NAMALWA (cell line): ENCODE results near the gene SORBS2.
A peak's percentile ranks its signal among the peaks of the same experiment; 100 is the strongest.

Experiments used
- DNase-seq: peaks from one replicate; pipeline ENCODE4 v3.0.0-alpha.2; 2015; ENCODE audit warnings: low spot score

The SORBS2 gene

DNA sequence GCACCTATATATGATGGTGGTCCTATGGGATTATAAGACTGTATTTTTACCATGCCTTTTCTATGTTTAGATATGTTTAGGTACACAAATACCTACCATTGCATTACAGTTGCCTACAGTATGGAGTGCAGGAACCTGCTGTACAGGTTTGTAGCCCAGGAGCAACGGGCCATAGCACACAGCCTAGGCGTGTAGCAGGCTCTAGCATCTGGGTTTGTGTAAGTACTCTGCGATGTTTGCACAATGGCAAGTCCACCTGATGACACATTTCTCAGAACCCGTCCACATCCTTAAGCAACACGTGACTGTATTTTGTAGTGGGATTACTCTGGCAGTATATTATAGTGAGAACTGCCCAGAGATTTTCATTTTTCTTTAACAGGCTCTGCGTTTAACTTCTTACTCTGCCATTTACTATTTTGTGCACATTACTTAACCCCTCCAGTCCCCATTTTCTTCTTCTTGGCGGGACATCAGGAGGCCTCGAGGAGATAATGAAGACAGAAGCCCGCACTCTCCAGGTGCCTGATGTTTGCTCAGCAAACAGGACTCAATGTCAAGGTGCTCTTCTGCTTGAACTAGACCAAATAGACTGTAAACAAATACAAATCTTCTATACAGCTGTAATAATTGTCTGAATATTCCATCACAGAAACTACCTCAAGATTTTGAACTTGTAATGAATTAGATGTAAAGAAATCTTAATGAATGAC is 174.7 kb downstream of the SORBS2 start:
- no peak for DNase-seq

DNA sequence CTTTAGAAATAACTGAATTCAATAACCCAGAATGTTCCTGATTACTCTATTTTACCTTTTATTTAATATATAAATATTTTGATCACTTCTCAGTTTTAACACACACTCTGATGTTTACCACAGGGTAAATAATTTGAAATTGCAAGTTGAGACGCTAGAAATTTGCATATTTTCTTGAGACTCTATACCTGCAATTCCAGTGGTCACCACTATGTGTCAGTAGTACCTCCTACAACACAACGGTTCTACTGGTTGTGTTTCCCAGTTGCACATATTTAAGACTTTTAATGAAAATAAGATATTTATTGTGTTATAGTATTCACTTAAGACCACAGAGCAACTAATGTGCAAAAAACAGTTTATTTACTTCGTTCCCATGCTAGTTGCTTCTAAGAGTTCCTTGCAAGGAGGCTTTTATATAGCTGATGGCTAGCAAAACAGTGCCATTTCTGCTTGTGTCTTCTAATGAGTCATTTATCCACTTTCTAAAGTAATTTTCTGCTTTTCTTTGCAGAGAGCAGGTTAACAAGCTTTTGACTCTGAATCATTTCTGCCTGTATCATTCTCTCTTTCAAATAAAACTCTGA is 177.8 kb downstream of the SORBS2 start:
- DNase-seq = peak; percentile 63

DNA sequence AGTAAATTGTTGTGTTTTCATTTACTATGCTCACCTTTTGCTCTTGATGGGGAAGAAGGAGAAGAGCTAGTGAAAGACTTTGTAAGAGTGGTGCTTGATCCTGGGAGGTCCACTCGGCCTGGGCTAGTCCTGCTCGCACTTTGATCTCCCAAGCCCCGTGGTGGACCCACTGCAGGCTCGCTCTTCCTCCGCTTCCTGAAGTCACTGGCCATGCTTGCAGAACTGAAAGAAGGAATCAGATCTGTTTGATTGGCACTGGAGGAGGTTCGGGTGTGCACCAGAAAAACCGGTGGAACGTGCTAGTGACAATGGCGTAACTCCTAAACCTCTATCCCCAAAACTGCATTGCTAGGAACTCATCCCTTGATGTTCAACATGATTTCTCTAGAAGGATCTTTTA is 185.2 kb downstream of the SORBS2 start:
- no peak for DNase-seq

DNA sequence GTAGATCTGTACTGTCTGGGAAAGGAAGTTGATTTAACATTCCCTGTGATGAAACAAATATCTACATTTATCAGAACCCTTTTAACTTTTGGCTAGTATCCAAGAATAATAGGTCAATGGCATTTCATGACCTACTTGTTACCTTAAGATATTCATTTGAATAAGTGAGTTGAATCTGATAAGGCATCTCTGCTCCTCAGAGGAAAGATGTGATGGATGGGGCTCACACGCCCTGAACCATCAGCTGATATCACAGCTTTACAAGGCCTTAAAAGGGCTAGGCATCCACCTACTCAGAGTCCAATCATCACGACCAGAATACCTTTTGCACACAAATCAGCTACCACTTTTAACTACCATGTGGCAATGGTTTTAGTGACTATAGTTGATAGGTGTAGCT is 186.5 kb downstream of the SORBS2 start:
- DNase-seq = no peak

DNA sequence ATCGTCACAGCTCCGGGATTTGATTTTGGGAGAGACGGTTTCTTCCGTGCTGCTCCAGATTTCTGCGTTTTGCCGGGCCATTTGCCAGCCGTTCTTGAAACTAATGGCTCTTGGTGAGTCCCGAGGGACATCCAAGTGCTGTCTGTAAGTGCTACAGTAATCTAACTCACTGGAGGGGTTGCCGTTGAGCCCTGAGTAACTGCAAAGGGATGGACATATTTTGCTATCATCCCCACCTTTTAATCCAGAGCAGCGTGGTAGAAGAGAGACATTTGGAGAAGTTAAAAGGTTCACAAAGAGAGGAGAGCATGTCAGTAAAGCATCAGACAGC is 187.8 kb downstream of the SORBS2 start:
- no peak for DNase-seq

DNA sequence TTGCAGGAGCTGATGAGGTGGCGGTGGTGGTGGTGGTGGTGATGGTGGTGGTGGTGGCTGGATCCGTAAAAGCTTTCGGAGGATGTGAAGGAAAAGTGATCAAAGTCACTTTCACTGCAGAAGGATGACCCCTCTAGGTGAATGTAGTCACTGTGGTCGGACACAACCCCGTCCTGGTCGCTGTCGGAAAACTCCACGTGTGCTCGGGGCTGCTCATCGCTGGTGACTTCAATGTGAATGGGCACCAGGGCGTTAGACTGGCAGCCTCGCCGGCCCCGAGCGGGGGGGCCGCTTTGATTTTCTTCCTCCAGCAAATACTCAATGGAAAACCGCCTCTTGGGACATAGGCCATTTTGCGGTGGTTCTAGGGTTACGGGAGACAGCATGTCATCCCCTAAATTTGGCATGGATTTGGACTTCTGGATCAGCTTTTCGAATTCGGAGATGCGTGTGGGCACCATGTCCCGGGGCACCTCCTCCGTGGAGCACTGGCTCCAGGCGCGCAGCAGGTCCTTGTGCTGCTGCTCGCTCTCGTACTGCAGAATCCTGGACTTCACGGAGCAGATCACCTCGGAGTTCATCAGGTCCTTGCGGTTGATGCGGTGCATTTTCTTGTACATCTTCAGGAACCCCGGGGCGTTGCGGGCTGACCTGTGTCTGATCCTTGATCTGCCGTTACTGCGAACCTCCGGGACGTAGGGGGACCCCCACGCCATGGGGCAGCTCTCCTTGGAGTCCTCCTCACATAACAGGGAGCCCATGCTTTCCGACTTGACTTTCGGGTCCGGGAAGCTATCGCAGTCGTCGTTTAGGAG is 188.3 kb downstream of the SORBS2 start:
- no peak for DNase-seq

DNA sequence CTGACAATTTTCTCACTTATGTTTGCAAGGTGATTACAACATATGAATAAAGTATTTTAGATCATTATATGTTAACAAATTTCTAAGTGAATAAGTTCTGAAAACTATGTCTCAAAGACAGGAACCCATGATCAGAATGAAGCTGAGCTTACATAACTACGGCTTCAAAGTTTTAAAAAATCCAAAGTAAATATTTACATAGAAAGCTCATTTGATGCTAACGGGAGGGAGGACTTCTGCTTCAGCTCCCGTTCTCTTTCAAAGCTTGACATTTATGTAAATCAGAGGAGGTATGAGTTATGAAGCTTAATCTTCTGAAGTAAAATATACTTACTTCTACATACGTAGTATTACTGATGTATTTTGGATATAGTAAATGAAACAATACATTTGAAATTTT is 203.8 kb downstream of the SORBS2 start:
- DNase-seq = no peak

DNA sequence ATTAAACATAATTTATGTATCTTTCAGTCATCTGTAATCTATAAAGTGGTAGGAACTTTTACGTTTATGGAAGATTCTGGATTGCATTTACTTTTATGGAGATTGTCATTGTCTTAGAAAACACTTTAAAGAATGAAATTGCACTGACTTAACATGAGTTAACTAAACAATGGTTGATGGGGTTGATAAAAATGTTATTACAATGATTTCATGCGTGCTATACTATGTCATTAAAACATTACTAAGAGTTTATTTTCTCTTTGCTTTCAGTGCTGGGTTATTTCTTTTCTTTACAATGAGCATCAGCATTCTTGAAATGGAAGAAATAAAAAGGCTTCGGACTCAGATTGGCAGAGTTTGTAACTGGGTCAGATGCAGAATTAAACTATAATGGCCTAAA is 209.6 kb downstream of the SORBS2 start:
- no peak for DNase-seq

DNA sequence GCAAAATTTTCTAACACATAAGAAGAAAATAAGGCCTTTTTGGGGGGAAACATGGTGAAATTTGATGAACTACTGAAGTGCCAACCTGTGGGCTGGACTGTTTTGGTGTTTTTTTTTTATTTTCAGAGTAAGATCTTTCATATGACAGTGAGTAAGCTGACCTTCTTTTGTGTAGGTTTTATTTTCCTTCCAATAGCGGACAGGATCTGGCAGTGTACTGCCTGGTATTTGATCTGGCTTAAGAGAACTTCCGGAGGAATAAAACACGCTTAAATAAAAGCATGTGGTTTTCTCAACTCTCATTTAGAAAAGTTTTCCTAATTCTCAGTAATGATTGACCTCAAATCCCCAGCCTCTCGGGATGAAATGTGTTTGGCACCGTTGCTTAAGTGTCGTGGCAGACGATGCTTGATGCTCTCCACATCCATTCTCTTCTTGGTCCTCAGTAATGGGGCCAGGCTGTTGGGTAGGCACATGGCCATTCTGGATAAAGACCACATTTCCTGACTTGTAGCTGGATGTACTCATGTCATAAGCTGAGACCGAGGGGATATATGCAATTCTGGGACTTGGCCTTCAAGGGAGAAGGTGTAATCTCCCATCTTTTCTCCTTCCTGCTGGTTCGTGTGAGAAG is 211.1 kb downstream of the SORBS2 start:
- no peak for DNase-seq

DNA sequence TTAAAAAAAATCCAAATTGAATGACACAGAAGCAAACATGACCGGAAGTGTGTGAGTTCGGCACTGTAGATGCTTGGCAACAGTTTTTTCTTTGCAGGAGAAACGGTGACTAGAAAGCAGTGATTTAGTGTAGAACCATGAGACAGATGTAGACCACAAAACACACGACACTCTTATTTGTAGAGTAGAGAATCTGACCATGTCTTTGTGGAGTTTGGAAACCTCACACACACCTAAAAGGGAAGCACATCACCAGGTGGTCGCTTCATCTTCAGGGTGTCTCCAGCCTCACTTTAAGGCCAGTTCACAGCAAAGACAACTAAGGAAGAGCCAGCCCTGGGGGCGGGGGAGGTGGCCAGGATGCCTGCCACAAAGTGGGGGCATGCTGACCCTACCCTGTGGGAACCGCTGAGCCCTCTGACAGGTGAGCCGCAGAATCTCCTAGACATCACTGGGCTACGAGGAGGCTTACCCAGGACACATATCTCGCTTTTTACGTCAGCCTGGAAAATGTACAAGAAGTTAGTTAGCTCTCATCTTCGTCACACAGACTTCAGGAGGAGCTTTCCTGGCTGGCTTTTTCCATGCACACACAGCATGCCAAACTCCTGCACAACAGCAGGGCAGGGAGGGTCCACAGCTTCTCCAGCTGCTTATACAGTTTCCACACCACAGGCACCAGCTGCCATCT is 212.3 kb downstream of the SORBS2 start:
- no peak for DNase-seq

DNA sequence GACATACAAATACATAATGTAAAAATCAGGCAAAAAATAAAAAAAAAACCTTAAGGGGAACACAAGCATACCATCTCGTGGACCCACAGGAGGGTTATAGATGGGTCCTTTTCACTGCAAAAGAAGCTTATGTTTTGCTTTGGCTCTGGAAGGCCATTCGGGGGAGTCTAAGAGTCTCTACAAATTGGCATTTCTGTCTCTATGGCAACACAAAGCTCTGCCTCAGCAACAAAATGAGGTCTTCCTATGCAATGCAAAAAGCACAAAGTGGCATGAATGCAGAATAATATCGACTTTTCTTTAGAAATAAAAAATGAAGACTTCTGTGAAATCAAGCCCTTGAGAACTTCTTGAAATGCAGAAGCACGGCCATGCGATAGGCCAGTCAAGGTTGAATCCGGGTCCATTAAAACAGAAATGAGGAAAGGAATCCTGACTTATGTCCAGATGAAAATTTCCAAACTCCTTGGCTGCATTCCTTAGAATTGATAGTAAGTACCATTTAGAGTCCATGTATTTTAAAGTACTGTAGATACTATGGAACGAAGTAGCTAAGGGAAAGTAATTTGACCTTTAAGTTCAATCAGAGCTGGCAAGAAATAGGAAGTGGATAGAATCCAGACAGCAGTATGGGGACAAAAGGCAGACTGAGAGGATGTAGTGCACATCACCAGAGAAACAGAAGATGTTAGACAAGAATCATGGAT is 213.0 kb downstream of the SORBS2 start:
- DNase-seq = no peak

DNA sequence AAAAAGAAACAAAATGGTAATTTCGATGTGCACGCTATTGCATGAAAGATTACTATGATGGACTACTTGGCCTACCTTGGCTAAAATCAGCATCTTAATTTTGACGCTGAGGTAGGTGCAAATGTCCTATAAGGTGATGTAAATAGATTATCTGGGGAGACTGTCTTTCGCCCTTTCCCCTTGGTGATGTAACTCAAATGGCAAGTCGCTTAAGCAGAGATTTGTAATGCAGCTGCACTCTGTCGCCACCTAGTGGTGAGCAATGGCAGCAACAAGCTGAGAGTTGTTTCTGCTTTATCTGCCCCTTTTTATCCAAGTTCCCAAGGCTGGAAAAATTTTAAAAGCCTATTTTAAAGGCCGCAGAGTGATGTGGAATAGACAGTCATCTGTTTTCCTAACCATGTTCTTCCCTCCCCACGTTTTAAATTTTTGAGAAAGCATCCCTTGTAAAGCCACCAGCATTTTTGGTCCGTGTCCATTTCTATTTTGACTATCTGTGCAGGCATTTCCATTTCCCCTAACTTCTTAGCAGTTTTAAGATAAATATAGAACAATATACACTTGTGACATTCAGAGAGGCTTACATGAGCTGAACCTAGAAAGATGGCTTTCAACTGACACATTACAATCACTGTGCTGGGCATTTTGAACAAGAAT is 214.3 kb downstream of the SORBS2 start:
- peak; percentile 80 for DNase-seq

DNA sequence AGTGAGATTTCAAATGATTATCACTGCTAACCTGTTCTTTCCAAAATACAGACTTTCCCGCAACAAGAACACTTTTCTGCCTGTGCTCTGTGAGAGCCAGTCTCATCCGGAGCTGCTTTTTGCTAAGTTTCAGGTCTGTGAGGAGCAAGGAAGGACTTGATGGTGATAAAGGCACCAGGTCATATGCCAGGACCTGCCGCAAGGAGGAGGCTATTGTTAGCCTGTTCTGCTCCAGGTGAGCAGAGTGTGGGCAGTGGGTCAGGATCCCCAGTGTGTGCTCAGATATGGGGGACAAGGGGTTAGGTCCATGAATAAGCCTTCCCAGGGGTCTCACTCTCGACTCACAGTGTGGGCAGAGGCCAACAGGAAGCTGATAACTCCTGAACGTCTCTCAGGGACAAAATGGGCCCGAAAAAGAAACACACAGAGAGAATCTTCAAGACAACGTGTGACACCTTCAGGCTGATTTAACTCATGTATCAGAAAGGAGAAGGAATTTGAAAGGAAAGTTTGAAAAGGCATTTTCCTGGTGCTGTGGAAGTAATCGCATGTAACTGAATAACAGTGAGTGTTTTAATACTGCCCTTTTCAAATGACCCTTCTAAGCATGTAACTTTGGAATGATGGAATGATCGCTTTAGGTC is 219.0 kb downstream of the SORBS2 start:
- no peak for DNase-seq

DNA sequence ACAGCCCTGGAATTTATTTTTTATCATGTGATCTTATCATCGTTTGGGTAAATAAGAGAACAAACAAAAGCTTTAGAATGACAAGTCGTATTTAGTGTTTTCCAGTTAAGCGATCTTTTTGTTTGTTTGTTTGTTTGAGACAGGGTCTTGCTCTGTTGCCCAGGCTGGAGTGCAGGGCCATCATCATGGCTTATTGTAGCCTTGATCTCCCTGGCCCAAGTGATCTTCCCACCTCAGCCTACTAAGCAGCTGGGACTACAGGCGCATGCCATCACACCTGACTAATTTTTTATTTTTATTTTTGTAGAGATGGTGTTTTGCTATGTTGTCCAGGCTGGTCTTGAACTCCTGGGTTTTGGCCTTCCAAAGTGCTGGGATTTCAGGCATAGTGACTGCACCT is 219.6 kb downstream of the SORBS2 start:
- DNase-seq = no peak

DNA sequence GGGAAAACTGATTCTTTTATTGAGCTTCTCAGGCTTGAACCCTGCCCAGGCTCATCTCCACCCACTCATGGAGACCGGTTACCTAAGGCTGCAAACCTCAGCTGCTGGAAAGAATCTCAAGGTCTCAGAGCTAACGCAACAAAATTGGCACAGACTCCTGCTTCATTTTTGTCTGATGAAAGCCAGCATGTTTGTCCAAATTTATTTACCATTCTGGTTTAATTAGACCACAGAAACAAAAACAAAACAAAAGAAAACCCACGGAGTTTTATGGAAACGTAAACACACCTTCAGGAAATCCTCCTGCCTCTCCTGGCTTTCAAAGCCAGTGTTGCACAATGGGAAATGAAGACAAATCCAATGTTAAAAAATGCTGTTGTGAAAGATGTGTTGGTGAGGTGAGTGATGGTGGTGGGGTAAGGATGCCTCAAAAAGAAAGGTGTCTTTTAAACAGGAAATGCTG is 220.3 kb downstream of the SORBS2 start:
- DNase-seq = no peak

DNA sequence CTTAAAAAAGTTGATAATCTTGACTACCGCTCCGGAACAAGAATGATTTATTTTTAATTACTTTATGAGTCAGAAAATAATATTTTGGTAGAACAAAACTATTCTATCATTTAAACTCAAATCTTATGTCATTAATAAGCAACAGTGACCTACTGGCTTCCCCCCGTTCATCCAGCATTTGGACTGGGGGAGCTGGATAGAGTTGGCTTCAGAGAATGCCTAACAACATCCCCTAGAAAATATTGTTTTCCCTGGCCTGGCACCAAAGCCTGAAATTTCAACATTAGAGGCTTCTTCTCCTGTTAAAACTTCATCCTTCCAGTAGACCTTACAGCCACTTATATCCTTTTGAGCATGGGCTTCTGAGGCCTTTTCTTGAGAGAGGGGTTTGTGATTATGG is 221.0 kb downstream of the SORBS2 start:
- DNase-seq = no peak

DNA sequence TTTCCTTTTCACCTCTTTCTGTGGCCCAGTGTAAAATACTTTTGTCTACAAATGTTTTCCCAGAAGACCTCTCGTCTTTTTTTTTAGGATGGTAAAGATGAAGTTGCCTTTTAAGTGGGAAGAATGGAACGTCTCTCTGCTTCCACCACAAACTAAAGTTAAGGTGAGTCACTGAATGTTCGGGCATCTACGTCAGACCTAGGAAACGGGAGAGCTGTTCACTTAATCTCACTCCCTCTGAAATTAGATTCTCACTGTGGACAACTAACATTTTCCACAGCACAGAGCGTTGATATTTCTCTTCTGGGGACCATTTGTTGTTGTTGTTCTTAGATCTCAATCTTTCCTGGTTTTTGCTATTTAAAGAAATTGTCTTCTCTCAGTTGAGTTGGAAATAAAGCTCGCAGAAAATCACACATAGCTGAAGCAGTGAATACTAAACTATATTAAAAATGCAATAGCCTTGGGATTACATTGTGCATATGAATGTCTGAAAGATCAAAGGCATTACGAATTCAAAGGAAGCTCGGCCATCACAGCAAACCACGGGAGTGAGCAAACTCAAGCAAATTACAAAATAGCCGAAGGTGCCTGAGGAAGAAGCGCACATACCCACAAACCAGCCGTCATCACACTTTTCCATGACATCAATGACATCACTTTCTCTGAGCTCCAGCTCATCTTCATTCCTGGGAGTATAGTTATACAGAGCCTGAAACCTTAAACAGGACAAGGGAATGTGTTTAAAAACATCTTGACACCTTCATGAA is 222.7 kb downstream of the SORBS2 start:
- DNase-seq = no peak

DNA sequence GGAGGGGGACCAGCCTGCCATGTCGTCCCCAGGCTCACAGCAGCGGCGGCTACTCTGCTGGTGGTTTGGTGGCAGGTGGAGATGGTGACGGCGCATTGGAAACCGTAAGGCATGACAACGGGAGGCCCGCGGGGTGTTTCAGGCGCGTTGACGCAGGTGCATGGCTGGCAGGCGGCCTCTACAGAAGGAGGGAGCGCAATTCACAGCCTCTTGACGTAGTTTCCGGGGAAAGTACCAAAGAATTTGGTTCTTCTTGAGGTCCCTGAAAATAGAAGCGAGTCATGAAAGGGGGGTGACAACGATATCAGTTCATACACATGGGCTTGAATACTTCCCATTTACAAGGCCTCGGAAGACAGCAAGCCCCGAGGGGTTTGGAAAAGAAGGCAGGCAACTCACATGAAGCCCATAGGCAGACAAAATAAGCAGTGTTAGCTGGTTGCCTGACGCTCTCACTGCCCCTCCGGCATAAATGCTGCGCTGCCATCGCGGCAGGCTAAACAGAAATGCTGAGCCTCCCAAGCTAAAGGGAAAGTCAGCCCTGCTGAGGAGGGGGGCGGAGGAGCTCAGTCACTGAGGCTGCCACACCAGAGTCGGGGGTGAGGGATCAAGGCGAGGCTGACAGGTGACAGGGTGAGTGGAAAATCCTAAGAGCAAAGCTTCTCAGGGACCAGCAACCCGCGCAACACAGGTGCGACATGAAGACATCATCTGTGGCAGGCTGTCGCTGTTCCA is 224.4 kb downstream of the SORBS2 start:
- no peak for DNase-seq

DNA sequence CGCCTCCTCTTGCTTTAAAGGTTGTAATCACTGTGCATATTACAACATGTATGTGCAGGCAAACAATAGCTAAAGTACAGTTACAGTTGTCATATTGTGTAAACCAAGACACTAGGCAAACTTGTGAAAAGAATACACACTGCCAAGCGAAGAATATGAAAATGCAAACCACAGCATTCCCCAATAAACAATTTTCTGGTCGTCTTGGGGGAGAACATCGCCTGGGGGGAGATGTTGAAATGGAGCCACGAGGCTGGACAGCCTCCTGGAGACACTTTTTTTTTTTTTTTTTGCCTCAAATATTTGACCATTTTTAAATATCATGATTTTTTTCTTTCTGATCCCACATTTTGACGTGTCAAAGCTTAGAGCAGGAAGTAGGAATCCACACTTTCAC is 225.0 kb downstream of the SORBS2 start:
- DNase-seq = no peak
